Keratinocyte (primary cell): Measurements from ENCODE around the gene MRPL39. TPM values are rescaled to one million over a fixed set of nuclear protein-coding genes. Genes with fewer than 3 reads are reported as not detected.

Experiments
- DNase-seq: peaks from one replicate; pipeline ENCODE4 v3.0.0-alpha.2; 2011; ENCODE audit warnings: low read depth, missing footprints, low spot score
- FAIRE-seq: peaks from 2 replicates; lab custom pipeline; 2011; peaks lifted over from hg19 to GRCh38; lab: Jason Lieb, UNC
- H2AFZ ChIP-seq: 2 replicates; pipeline ENCODE4 v1.6.0; 2012; ENCODE audit warnings: low read length, control low read depth, inconsistent platforms; ENCODE audit not compliant: control insufficient read depth
- H3K27ac ChIP-seq: 2 replicates; pipeline ENCODE4 v1.5.1; 2011; ENCODE audit warnings: low read length; ENCODE audit not compliant: control insufficient read depth, insufficient read depth
- H3K27me3 ChIP-seq: 3 replicates; pipeline ENCODE4 v1.6.0; 2011; ENCODE audit warnings: low read length; ENCODE audit not compliant: control insufficient read depth, insufficient read depth; ENCODE audit errors: extremely low read depth
- H3K36me3 ChIP-seq, 2 experiments: 2 replicates in 1 of 2; 3 replicates in 1 of 2; pipeline ENCODE4 v1.5.1; 2011; ENCODE audit warnings: low read length in 2 of 2, mild to moderate bottlenecking in 1 of 2; ENCODE audit not compliant: control insufficient read depth in 2 of 2, insufficient read depth in 2 of 2; ENCODE audit errors: extremely low read depth in 1 of 2
- H3K4me1 ChIP-seq: 3 replicates; pipeline ENCODE4 v1.5.1; 2011; ENCODE audit warnings: low read length; ENCODE audit not compliant: control insufficient read depth, insufficient read depth; ENCODE audit errors: extremely low read depth
- H3K4me2 ChIP-seq: 3 replicates; pipeline ENCODE4 v1.6.0; 2011; ENCODE audit warnings: low read depth, low read length; ENCODE audit not compliant: control insufficient read depth, insufficient read depth; ENCODE audit errors: extremely low read depth
- H3K4me3 ChIP-seq, 3 experiments: fragments of 200-600 bp in 1 of 3; sonication (generic) in 1 of 3; 2 replicates in 2 of 3; 3 replicates in 1 of 3; pipeline ENCODE4 v1.5.1; 2011 to 2016; ENCODE audit warnings: low read length in 3 of 3, mild to moderate bottlenecking in 3 of 3, control low read depth in 2 of 3, inconsistent platforms in 1 of 3, low read depth in 1 of 3, mixed read lengths in 1 of 3, mixed run types in 1 of 3, moderate library complexity in 1 of 3; ENCODE audit not compliant: control insufficient read depth in 2 of 3, insufficient read depth in 2 of 3; ENCODE audit errors: extremely low read depth in 1 of 3
- H3K79me2 ChIP-seq: 2 replicates; pipeline ENCODE4 v1.6.0; 2012; ENCODE audit warnings: low read length; ENCODE audit not compliant: control insufficient read depth, insufficient read depth
- H3K9ac ChIP-seq: 3 replicates; pipeline ENCODE4 v1.6.0; 2011; ENCODE audit warnings: low read length; ENCODE audit not compliant: control insufficient read depth, insufficient read depth; ENCODE audit errors: extremely low read depth
- H3K9me1 ChIP-seq: 3 replicates; pipeline ENCODE4 v1.6.0; 2011; ENCODE audit warnings: low read length; ENCODE audit not compliant: control insufficient read depth, insufficient read depth; ENCODE audit errors: extremely low read depth
- H3K9me3 ChIP-seq: 2 replicates; pipeline ENCODE4 v1.5.1; 2012; ENCODE audit warnings: low read depth, low read length; ENCODE audit not compliant: control insufficient read depth
- H4K20me1 ChIP-seq: 3 replicates; pipeline ENCODE4 v1.6.0; 2011; ENCODE audit warnings: low read length; ENCODE audit not compliant: control insufficient read depth, insufficient read depth; ENCODE audit errors: extremely low read depth
- CTCF ChIP-seq, 3 experiments: IDR thresholded peaks in 1 of 3; conservative IDR thresholded peaks in 1 of 3; optimal IDR thresholded peaks in 1 of 3; 2 replicates in 2 of 3; 3 replicates in 1 of 3; pipeline versions ENCODE3 to v1.5.1; 2011; ENCODE audit warnings: low read length in 3 of 3, mild to moderate bottlenecking in 3 of 3, moderate library complexity in 2 of 3, control low read depth in 1 of 3, inconsistent platforms in 1 of 3; ENCODE audit not compliant: insufficient read depth in 2 of 3; ENCODE audit errors: extremely low read depth in 1 of 3
- EZH2 ChIP-seq: IDR thresholded peaks from one replicate; pipeline ENCODE4 v1.6.1; 2012; ENCODE audit warnings: inconsistent platforms, mild to moderate bottlenecking, low read length, moderate library complexity
- dilution Hi-C: fragments of 300-500 bp; cut with MboI; formaldehyde crosslinking; loops from one replicate; pipeline ENCODE4 v1.7.0; 2020; ENCODE audit warnings: low sequenced_read_pairs; ENCODE audit not compliant: extremely low pct_ligation_motif_present
- polyA plus RNA-seq, 5 experiments: library from polyadenylated mRNA; depleted of rRNA in 3 of 5; stranded (reverse) in 3 of 5; stranded (forward) in 1 of 5; unstranded in 1 of 5; fragments of >200 nt; gene quantifications; 1 replicate in 1 of 5; 2 replicates in 3 of 5; 3 replicates in 1 of 5; pipeline versions ENCODE4 v1.2.1 to v1.2.3, GENCODE V29; 2011 to 2012; ENCODE audit warnings: missing spikeins in 2 of 5, low read depth in 1 of 5, low replicate concordance in 1 of 5

MRPL39 gene
- polyA plus RNA-seq, 1 donor (not counting 4 experiments of a cell fraction or from before 2014, with no cell fraction given) = 51.4 TPM

- Histone ChIP-seq H3K9me3 (no peaks in the 10 kb centered on the region), H2AFZ (no peak overlapping the region), H3K27ac (no peak overlapping the region), H3K4me1 (peaks cover 4% of the 10 kb centered on the region), H3K4me2 (no peak overlapping the region), H4K20me1 (no peaks in the 10 kb centered on the region), H3K27me3 (peaks cover 33% of the 10 kb centered on the region), H3K36me3 (no peaks in the 10 kb centered on the region), H3K9ac (no peak overlapping the region), H3K9me1 (no peaks in the 10 kb centered on the region), H3K79me2 (no peaks in the 10 kb centered on the region), H3K4me3 (no peak overlapping the region)
- FAIRE-seq = no peak
- TF ChIP-seq EZH2 (no peak), CTCF (optimal IDR thresholded peaks at IDR 0.05 in 1 of 3, IDR thresholded peaks at IDR 0.05 in 1 of 3, conservative IDR thresholded peaks at IDR 0.05 in 1 of 3; ENCODE audit: extremely low read depth in 1 of 3, insufficient read depth in 2 of 3, low read length in 3 of 3) (no peak)
- DNase-seq = no peak
- dilution Hi-C loops = no loop called here
Measured at GRCh38 chr21:25635310-25635709, 28.0 kb upstream of the MRPL39 start.

DNA sequence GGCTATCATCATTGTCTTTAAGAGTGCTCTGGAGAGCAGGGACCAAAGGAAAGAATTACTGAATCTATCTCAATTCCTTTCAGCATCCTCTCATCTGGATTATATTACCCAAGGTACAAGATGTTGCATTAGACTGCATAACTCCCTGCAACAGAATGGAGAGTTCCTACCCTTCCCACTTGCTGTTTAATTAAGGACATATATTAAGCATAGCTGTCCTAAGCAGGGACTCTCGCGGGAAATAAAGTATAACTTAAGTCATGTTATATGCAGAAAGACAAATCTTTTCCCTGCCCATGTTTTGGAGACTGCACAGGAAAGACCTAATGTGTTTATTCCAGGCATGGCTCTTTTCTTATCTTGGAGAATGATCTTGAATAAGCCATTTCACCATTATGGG is 25.0 kb upstream of the MRPL39 start:
- Histone ChIP-seq H3K27ac (no peak overlapping the region), H3K27me3 (peaks cover 5% of the 10 kb centered on the region), H3K36me3 (no peaks in the 10 kb centered on the region), H3K79me2 (no peaks in the 10 kb centered on the region), H3K9ac (no peak overlapping the region), H2AFZ (no peak overlapping the region), H3K4me2 (no peak overlapping the region), H3K9me3 (no peaks in the 10 kb centered on the region), H3K4me3 (no peak overlapping the region), H4K20me1 (no peaks in the 10 kb centered on the region), H3K4me1 (no peaks in the 10 kb centered on the region), H3K9me1 (no peaks in the 10 kb centered on the region)
- dilution Hi-C loops = no loop called here
- DNase-seq (no peak), FAIRE-seq (no peak)
- TF ChIP-seq EZH2 = no peak
- no peak for TF ChIP-seq CTCF (optimal IDR thresholded peaks at IDR 0.05 in 1 of 3, IDR thresholded peaks at IDR 0.05 in 1 of 3, conservative IDR thresholded peaks at IDR 0.05 in 1 of 3; ENCODE audit: extremely low read depth in 1 of 3, insufficient read depth in 2 of 3, low read length in 3 of 3)
